GM10266 (cell line): ENCODE data around the gene XYLT1.

Experiments used
- DNase-seq: peaks from one replicate; pipeline ENCODE4 v3.0.0; 2012; ENCODE audit errors: extremely low spot score
- CTCF ChIP-seq: IDR thresholded peaks from 2 replicates; pipeline ENCODE4 v1.5.1; 2012; ENCODE audit warnings: mild to moderate bottlenecking, low read depth; ENCODE audit not compliant: control insufficient read depth, insufficient read depth; ENCODE audit errors: missing control alignments

XYLT1 gene

GRCh38 chr16:17151335-17151734 lies 319.4 kb downstream of the XYLT1 start:
- DNase-seq: no peak
- TF ChIP-seq CTCF: no peak

GRCh38 chr16:17149904-17150483 lies 320.8 kb downstream of the XYLT1 start:
- no peak for TF ChIP-seq CTCF
- DNase-seq: no peak

GRCh38 chr16:17147942-17148341 lies 322.8 kb downstream of the XYLT1 start:
- no peak for DNase-seq
- no peak for TF ChIP-seq CTCF

GRCh38 chr16:17145029-17145428 lies 325.7 kb downstream of the XYLT1 start:
- DNase-seq: no peak
- TF ChIP-seq CTCF: no peak

GRCh38 chr16:17144431-17144830 lies 326.3 kb downstream of the XYLT1 start:
- TF ChIP-seq CTCF: no peak
- DNase-seq: no peak

GRCh38 chr16:17143546-17144419 lies 327.0 kb downstream of the XYLT1 start:
- no peak for DNase-seq
- no peak for TF ChIP-seq CTCF

- TF ChIP-seq CTCF: no peak
- no peak for DNase-seq
Observed at GRCh38 chr16:17138801-17139200, 332.0 kb downstream of the XYLT1 start.
